ENCODE data around the gene C10orf90. TPM values are rescaled to one million over a fixed set of nuclear protein-coding genes. Genes with fewer than 3 reads are reported as not detected.

The C10orf90 gene
- total and polyA plus RNA-seq, 4 donors, result 0.05 to 0.25 TPM; not detected in 2

DNA sequence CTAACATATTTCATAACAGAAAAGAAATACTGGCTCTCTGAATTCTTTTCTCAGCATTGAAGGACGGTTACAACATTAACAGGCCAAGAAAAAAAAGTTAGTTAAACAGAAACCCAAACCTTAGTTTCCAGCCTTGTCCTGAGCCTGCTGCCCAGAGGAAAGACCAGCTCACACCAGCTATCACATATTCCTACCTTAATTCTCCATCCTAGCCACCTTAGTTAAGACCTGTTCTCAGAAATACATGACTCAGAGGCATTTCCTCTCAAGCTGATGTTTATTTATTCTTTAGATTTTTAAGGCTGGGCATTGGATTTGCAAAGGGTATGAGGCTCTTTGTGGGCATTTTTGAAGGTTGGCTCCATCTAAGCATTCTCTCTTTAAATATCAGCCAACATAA, 247.9 kb downstream of the C10orf90 start:
- WGBS, result 62% methylated on average over 1 of the region's 1 CpG
- Histone ChIP-seq H3K4me3 (ENCODE audit: low read depth in 1 of 3, low read length in 3 of 3) (no peak overlapping the region), H3K4me1 (ENCODE audit: control insufficient read depth in 4 of 4, insufficient read depth in 4 of 4, low read length in 3 of 4) (no peaks in the 10 kb centered on the region), H3K27ac (ENCODE audit: low read depth in 1 of 2, low read length in 2 of 2) (no peak overlapping the region), H3K27me3 (ENCODE audit: control insufficient read depth in 4 of 4, insufficient read depth in 4 of 4, low read length in 3 of 4) (peaks cover 0 to 3% (median 2%) of the 10 kb centered on the region in 4 donors), H3K9ac (ENCODE audit: low read depth in 1 of 2, low read length in 2 of 2) (no peak overlapping the region), H3K9me3 (ENCODE audit: control insufficient read depth in 4 of 4, low read length in 3 of 4) (peaks cover 7 to 20% (median 13%) of the 10 kb centered on the region in 4 donors), H3K36me3 (ENCODE audit: control insufficient read depth in 4 of 4, insufficient read depth in 3 of 4, low read depth in 1 of 4, low read length in 3 of 4) (no peaks in the 10 kb centered on the region)
- TF ChIP-seq RXRA (IDR thresholded peaks at IDR 0.05) (no peak), SP1 (IDR thresholded peaks at IDR 0.05) (no peak), HNF4G (IDR thresholded peaks at IDR 0.05) (no peak), EGR1 (IDR thresholded peaks at IDR 0.05; ENCODE audit: low read depth in 2 of 2) (no peak), RAD21 (IDR thresholded peaks at IDR 0.05) (no peak), NR2F2 (IDR thresholded peaks at IDR 0.05) (no peak), GABPA (IDR thresholded peaks at IDR 0.05 in 1 of 2, conservative IDR thresholded peaks at IDR 0.05 in 1 of 2) (no peak), JUND (IDR thresholded peaks at IDR 0.05) (no peak), TAF1 (conservative IDR thresholded peaks at IDR 0.05) (no peak)
- TF ChIP-seq, protein P1, sequence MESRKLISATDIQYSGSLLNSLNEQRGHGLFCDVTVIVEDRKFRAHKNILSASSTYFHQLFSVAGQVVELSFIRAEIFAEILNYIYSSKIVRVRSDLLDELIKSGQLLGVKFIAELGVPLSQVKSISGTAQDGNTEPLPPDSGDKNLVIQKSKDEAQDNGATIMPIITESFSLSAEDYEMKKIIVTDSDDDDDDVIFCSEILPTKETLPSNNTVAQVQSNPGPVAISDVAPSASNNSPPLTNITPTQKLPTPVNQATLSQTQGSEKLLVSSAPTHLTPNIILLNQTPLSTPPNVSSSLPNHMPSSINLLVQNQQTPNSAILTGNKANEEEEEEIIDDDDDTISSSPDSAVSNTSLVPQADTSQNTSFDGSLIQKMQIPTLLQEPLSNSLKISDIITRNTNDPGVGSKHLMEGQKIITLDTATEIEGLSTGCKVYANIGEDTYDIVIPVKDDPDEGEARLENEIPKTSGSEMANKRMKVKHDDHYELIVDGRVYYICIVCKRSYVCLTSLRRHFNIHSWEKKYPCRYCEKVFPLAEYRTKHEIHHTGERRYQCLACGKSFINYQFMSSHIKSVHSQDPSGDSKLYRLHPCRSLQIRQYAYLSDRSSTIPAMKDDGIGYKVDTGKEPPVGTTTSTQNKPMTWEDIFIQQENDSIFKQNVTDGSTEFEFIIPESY (IDR thresholded peaks at IDR 0.05), result no peak
- TF ChIP-seq, protein P2, sequence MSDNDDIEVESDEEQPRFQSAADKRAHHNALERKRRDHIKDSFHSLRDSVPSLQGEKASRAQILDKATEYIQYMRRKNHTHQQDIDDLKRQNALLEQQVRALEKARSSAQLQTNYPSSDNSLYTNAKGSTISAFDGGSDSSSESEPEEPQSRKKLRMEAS (IDR thresholded peaks at IDR 0.05), result no peak
- TF ChIP-seq, protein P3, sequence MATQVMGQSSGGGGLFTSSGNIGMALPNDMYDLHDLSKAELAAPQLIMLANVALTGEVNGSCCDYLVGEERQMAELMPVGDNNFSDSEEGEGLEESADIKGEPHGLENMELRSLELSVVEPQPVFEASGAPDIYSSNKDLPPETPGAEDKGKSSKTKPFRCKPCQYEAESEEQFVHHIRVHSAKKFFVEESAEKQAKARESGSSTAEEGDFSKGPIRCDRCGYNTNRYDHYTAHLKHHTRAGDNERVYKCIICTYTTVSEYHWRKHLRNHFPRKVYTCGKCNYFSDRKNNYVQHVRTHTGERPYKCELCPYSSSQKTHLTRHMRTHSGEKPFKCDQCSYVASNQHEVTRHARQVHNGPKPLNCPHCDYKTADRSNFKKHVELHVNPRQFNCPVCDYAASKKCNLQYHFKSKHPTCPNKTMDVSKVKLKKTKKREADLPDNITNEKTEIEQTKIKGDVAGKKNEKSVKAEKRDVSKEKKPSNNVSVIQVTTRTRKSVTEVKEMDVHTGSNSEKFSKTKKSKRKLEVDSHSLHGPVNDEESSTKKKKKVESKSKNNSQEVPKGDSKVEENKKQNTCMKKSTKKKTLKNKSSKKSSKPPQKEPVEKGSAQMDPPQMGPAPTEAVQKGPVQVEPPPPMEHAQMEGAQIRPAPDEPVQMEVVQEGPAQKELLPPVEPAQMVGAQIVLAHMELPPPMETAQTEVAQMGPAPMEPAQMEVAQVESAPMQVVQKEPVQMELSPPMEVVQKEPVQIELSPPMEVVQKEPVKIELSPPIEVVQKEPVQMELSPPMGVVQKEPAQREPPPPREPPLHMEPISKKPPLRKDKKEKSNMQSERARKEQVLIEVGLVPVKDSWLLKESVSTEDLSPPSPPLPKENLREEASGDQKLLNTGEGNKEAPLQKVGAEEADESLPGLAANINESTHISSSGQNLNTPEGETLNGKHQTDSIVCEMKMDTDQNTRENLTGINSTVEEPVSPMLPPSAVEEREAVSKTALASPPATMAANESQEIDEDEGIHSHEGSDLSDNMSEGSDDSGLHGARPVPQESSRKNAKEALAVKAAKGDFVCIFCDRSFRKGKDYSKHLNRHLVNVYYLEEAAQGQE (IDR thresholded peaks at IDR 0.05), result no peak
- TF ChIP-seq, protein P4, sequence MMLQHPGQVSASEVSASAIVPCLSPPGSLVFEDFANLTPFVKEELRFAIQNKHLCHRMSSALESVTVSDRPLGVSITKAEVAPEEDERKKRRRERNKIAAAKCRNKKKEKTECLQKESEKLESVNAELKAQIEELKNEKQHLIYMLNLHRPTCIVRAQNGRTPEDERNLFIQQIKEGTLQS (IDR thresholded peaks at IDR 0.05), result no peak
- DNase-seq (ENCODE audit: low spot score), result no peak

DNA sequence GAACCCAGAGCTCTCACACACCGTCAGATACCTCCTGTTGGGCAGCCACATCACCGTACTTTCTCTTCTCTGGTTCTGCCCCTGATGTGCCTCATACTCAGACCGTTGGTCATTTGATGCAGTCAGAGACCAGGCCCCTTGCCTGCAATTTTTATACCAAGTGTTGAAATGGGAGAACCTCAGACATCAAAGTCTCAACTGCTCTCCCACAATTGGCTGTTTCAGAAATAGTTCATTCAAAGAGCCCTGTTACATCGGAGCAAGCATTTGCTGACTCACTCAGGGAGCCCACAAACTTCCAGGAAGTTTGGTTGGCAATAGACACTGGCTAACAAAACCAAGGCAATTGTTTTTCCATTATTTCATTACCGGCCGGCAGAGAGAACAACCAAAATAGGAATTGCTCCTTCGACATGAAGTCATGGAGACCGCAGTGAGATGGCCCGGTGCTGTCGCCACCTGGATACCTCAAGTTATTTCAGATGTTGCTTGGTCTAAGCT, 248.7 kb downstream of the C10orf90 start:
- H3K9me3 ChIP-seq (ENCODE audit: control insufficient read depth in 4 of 4, low read length in 3 of 4), result peaks cover 7 to 20% (median 13%) of the 10 kb centered on the region in 4 donors
- H3K4me3 ChIP-seq (ENCODE audit: low read depth in 1 of 3, low read length in 3 of 3), result no peak overlapping the region
- WGBS, result 75% methylated on average over 10 of the region's 10 CpGs
- no peak overlapping the region for H3K9ac ChIP-seq (ENCODE audit: low read depth in 1 of 2, low read length in 2 of 2)
- TF ChIP-seq FOXA2 (IDR thresholded peaks at IDR 0.05), result no peak
- TF ChIP-seq GABPA (IDR thresholded peaks at IDR 0.05 in 1 of 2, conservative IDR thresholded peaks at IDR 0.05 in 1 of 2), result no peak
- TF ChIP-seq JUND (IDR thresholded peaks at IDR 0.05), result no peak
- H3K4me1 ChIP-seq (ENCODE audit: control insufficient read depth in 4 of 4, insufficient read depth in 4 of 4, low read length in 3 of 4), result no peaks in the 10 kb centered on the region
- DNase-seq (ENCODE audit: low spot score), result no peak
- H3K36me3 ChIP-seq (ENCODE audit: control insufficient read depth in 4 of 4, insufficient read depth in 3 of 4, low read depth in 1 of 4, low read length in 3 of 4), result no peaks in the 10 kb centered on the region
- no peak overlapping the region for H3K27ac ChIP-seq (ENCODE audit: low read depth in 1 of 2, low read length in 2 of 2)
- H3K27me3 ChIP-seq (ENCODE audit: control insufficient read depth in 4 of 4, insufficient read depth in 4 of 4, low read length in 3 of 4), result peaks cover 0 to 3% (median 0%) of the 10 kb centered on the region in 4 donors

Measured in liver (tissue), 9 donors.